Astrocyte (in vitro differentiated cells and primary cell): ENCODE data around the gene ZCCHC8. TPM values are rescaled to one million over a fixed set of nuclear protein-coding genes. Genes with fewer than 3 reads are reported as not detected.
"Not testable (repeated sequence)": the region's sequence is repeated elsewhere in the genome, so short reads cannot be mapped to it uniquely, and the experiment has no call there.

ENCODE experiments used
- DNase-seq: peaks from one replicate; pipeline ENCODE4 v3.0.0-alpha.2; 2010; ENCODE audit warnings: low read depth
- FAIRE-seq: peaks from 2 replicates; lab custom pipeline; 2011; peaks lifted over from hg19 to GRCh38; lab: Jason Lieb, UNC
- H2AFZ ChIP-seq: 2 replicates; pipeline ENCODE4 v1.6.0; 2012; ENCODE audit warnings: low read depth, low read length, inconsistent platforms
- H3K27ac ChIP-seq: 2 replicates; pipeline ENCODE4 v1.5.1; 2011; ENCODE audit warnings: low read depth, low read length, inconsistent platforms
- H3K27me3 ChIP-seq: 2 replicates; pipeline ENCODE4 v1.6.0; 2011; ENCODE audit warnings: low read length, inconsistent platforms; ENCODE audit not compliant: insufficient read depth
- H3K36me3 ChIP-seq: 2 replicates; pipeline ENCODE4 v1.5.1; 2011; ENCODE audit warnings: low read length, inconsistent platforms; ENCODE audit not compliant: insufficient read depth
- H3K4me1 ChIP-seq: 2 replicates; pipeline ENCODE4 v1.5.1; 2011; ENCODE audit warnings: low read length, inconsistent platforms; ENCODE audit not compliant: insufficient read depth
- H3K4me2 ChIP-seq: 2 replicates; pipeline ENCODE4 v1.6.0; 2012; ENCODE audit warnings: low read length, inconsistent platforms
- H3K4me3 ChIP-seq: 2 replicates; pipeline ENCODE4 v1.5.1; 2011; ENCODE audit warnings: low read depth, mild to moderate bottlenecking, low read length, inconsistent platforms; ENCODE audit not compliant: insufficient read depth
- H3K79me2 ChIP-seq: 2 replicates; pipeline ENCODE4 v1.6.0; 2012; ENCODE audit warnings: mild to moderate bottlenecking, low read length, inconsistent platforms; ENCODE audit not compliant: insufficient read depth
- H3K9ac ChIP-seq: 2 replicates; pipeline ENCODE4 v1.6.0; 2012; ENCODE audit warnings: mild to moderate bottlenecking, low read length, inconsistent platforms
- H3K9me3 ChIP-seq: 2 replicates; pipeline ENCODE4 v1.5.1; 2012; ENCODE audit warnings: low read depth, mild to moderate bottlenecking, low read length, inconsistent platforms; ENCODE audit not compliant: insufficient read depth
- H4K20me1 ChIP-seq: 2 replicates; pipeline ENCODE4 v1.6.0; 2012; ENCODE audit warnings: low read length, inconsistent platforms; ENCODE audit not compliant: insufficient read depth
- H3K27ac Mint-ChIP-seq: one replicate; pipeline ENCODE4 v1.8.0; 2021; ENCODE audit warnings: mild to moderate bottlenecking, mixed read lengths; ENCODE audit not compliant: unreplicated experiment
- H3K27me3 Mint-ChIP-seq: one replicate; pipeline ENCODE4 v1.8.0; 2021; ENCODE audit warnings: low read depth, mixed read lengths; ENCODE audit not compliant: unreplicated experiment
- H3K36me3 Mint-ChIP-seq: one replicate; pipeline ENCODE4 v1.8.0; 2021; ENCODE audit warnings: low read depth, mixed read lengths; ENCODE audit not compliant: unreplicated experiment
- H3K4me1 Mint-ChIP-seq: one replicate; pipeline ENCODE4 v1.8.0; 2021; ENCODE audit warnings: low read depth, mixed read lengths; ENCODE audit not compliant: unreplicated experiment
- H3K4me3 Mint-ChIP-seq: one replicate; pipeline ENCODE4 v1.8.0; 2021; ENCODE audit warnings: mild to moderate bottlenecking, moderate library complexity, mixed read lengths; ENCODE audit not compliant: unreplicated experiment
- H3K9me3 Mint-ChIP-seq: one replicate; pipeline ENCODE4 v1.8.0; 2021; ENCODE audit warnings: mild to moderate bottlenecking, mixed read lengths; ENCODE audit not compliant: unreplicated experiment
- EZH2 ChIP-seq: IDR thresholded peaks from 2 replicates; pipeline ENCODE4 v1.6.1; 2012; ENCODE audit warnings: mild to moderate bottlenecking, low read length, inconsistent platforms; ENCODE audit not compliant: insufficient read depth
- total RNA-seq: library from RNA; stranded (reverse); gene quantifications from 2 replicates; pipeline ENCODE4 v1.2.1, GENCODE V29; 2021
- TF ChIP-seq, protein P1 (sequence below): IDR thresholded peaks from 2 replicates; pipeline ENCODE4 v1.5.1; 2011; ENCODE audit warnings: low read depth, mild to moderate bottlenecking, inconsistent platforms, low read length, moderate library complexity; ENCODE audit not compliant: insufficient read depth

Gene ZCCHC8
- total RNA-seq, 1 donor from 2014 or later: 25.3 TPM

DNA sequence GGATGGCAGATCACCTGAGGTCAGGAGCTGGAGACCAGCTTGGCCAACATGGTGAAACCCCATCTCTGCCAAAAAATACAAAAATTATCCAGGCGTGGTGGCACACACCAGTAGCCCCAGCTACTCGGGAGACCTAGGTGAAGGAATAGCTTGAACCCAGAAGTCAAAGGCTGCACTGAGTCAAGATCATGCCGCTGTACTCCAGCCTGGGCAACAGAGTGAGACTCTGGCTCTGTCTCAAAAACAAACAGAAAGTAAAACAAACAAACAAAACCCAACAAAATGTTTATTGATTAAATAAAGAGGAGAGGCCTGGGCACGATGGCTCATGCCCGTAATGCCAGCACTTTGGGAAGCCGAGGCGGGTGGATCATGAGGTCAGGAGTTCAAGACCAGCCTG is 5.5 kb downstream of the ZCCHC8 start:
- Histone ChIP-seq H3K9me3 (no peaks in the 10 kb centered on the region), H4K20me1 (peaks cover 22% of the 10 kb centered on the region), H3K4me3 (no peak overlapping the region), H3K79me2 (peaks cover 58% of the 10 kb centered on the region), H3K27ac (no peak overlapping the region), H2AFZ (no peak overlapping the region), H3K9ac (no peak overlapping the region), H3K4me2 (no peak overlapping the region), H3K36me3 (peaks cover 12% of the 10 kb centered on the region), H3K27me3 (no peaks in the 10 kb centered on the region), H3K4me1 (peaks cover 3% of the 10 kb centered on the region)
- H3K4me3 Mint-ChIP-seq: no peak overlapping the region
- no peak overlapping the region for H3K27ac Mint-ChIP-seq
- no peaks in the 10 kb centered on the region for H3K27me3 Mint-ChIP-seq
- H3K9me3 Mint-ChIP-seq: no peaks in the 10 kb centered on the region
- H3K4me1 Mint-ChIP-seq: peaks cover 13% of the 10 kb centered on the region
- TF ChIP-seq, protein P1, sequence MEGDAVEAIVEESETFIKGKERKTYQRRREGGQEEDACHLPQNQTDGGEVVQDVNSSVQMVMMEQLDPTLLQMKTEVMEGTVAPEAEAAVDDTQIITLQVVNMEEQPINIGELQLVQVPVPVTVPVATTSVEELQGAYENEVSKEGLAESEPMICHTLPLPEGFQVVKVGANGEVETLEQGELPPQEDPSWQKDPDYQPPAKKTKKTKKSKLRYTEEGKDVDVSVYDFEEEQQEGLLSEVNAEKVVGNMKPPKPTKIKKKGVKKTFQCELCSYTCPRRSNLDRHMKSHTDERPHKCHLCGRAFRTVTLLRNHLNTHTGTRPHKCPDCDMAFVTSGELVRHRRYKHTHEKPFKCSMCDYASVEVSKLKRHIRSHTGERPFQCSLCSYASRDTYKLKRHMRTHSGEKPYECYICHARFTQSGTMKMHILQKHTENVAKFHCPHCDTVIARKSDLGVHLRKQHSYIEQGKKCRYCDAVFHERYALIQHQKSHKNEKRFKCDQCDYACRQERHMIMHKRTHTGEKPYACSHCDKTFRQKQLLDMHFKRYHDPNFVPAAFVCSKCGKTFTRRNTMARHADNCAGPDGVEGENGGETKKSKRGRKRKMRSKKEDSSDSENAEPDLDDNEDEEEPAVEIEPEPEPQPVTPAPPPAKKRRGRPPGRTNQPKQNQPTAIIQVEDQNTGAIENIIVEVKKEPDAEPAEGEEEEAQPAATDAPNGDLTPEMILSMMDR: no peak
- no peak for TF ChIP-seq EZH2
- DNase-seq: no peak
- FAIRE-seq: no peak
- H3K36me3 Mint-ChIP-seq: peaks cover 9% of the 10 kb centered on the region

DNA sequence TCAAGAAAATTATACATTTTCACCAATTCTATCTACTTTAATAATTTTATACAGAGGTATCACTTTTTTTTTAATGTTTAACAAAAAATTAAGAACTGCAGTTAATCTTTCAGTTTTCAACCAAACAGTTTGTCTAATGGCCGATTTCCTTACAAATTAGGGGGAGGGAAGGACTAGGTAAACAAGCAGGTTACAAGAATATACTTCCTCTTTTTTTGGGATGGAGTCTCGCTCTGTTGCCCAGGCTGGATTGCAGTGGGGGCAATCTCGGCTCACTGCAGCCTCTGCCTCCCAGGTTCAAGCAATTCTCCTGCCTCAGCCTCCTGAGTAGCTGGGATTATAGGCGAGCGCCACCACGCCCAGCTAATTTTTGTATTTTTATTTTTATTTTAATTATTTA is 7.5 kb downstream of the ZCCHC8 start:
- not testable (repeated sequence) for FAIRE-seq, H3K4me1 ChIP-seq, H3K4me2 ChIP-seq, H3K4me3 Mint-ChIP-seq, H3K4me3 ChIP-seq, H3K27ac Mint-ChIP-seq, H3K9ac ChIP-seq, H3K27me3 Mint-ChIP-seq, DNase-seq, H3K4me1 Mint-ChIP-seq, H3K9me3 ChIP-seq, H3K9me3 Mint-ChIP-seq, H2AFZ ChIP-seq, H3K27me3 ChIP-seq, H3K27ac ChIP-seq
- Histone ChIP-seq H3K36me3 (peaks cover 26% of the 10 kb centered on the region), H3K79me2 (peaks cover 39% of the 10 kb centered on the region), H4K20me1 (peaks cover 13% of the 10 kb centered on the region)
- peaks cover 13% of the 10 kb centered on the region for H3K36me3 Mint-ChIP-seq

DNA sequence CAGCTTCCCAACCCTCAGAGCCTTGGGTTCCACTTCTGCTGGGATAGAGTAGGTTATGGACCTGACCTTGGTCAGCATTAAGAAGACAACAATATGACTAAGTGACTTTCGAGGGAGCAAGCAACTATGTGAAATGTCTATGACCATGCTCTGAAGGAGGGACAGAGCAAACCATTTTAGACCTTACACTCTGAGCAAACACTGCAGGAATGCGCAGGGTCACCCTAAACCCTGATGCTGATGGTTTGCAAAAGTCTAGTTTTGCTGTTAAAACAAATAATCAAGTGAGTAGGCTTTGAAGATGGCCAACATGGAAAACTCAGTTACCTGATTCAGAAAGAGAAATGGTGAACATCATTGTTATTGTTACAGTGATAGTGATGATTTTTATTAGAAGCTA is 8.7 kb downstream of the ZCCHC8 start:
- Histone ChIP-seq H4K20me1 (peaks cover 13% of the 10 kb centered on the region), H3K9me3 (no peaks in the 10 kb centered on the region), H3K79me2 (peaks cover 27% of the 10 kb centered on the region), H3K27me3 (no peaks in the 10 kb centered on the region), H3K27ac (no peak overlapping the region), H3K4me2 (no peak overlapping the region), H3K4me3 (no peak overlapping the region), H3K36me3 (peaks cover 34% of the 10 kb centered on the region), H3K4me1 (no peaks in the 10 kb centered on the region), H2AFZ (no peak overlapping the region), H3K9ac (no peak overlapping the region)
- DNase-seq: no peak
- peaks cover 10% of the 10 kb centered on the region for H3K4me1 Mint-ChIP-seq
- H3K27me3 Mint-ChIP-seq: no peaks in the 10 kb centered on the region
- peaks cover 16% of the 10 kb centered on the region for H3K36me3 Mint-ChIP-seq
- H3K27ac Mint-ChIP-seq: peak overlapping the region; percentile 48
- no peak overlapping the region for H3K4me3 Mint-ChIP-seq
- H3K9me3 Mint-ChIP-seq: no peaks in the 10 kb centered on the region
- no peak for TF ChIP-seq EZH2
- TF ChIP-seq, protein P1: no peak
- FAIRE-seq: no peak
